Panc1 (cell line): ENCODE results near the gene PCNX2. TPM values are rescaled to one million over a fixed set of nuclear protein-coding genes. Genes with fewer than 3 reads are reported as not detected.

Source experiments
- ATAC-seq: fragments of 200-7000 bp; cut with Tn5 transposase; 2 replicates; pipeline ENCODE4 v1.9.1; 2020; ENCODE audit warnings: mild to moderate bottlenecking, moderate library complexity
- BruUV-seq: library from RNA; stranded (reverse); fragments of 400-500 nt; replicated peaks from 2 replicates; lab custom pipeline; 2021; lab: Mats Ljungman, UMichigan
- CTCF ChIA-PET: fragments of 300-600 bp; sonication (Branson Sonifier 250); formaldehyde crosslinking; loops from one replicate; lab custom pipeline; 2022; ENCODE audit warnings: antibody characterized with exemption; lab: Charles Lee
- POLR2A ChIA-PET: fragments of 300-600 bp; sonication (Branson Sonifier 250); formaldehyde crosslinking; loops from one replicate; lab custom pipeline; 2022; ENCODE audit warnings: antibody characterized with exemption; lab: Charles Lee
- DNase-seq: peaks from one replicate; pipeline ENCODE4 v3.0.0-alpha.2; 2010; ENCODE audit warnings: low read depth, low spot score
- H3K27ac ChIP-seq: 2 replicates; pipeline ENCODE4 v1.5.1; 2011; ENCODE audit warnings: mild to moderate bottlenecking, low read length, inconsistent platforms
- H3K27me3 ChIP-seq: fragments of 200-500 bp; sonication (Bioruptor generic); 2 replicates; pipeline ENCODE4 v1.6.0; 2014; ENCODE audit warnings: low read length, inconsistent platforms; ENCODE audit not compliant: control insufficient read depth, insufficient read depth
- H3K36me3 ChIP-seq: fragments of 200-500 bp; sonication (Bioruptor generic); 2 replicates; pipeline ENCODE4 v1.5.1; 2014; ENCODE audit warnings: inconsistent platforms, mild to moderate bottlenecking, low read length, moderate library complexity; ENCODE audit not compliant: control insufficient read depth, insufficient read depth
- H3K4me1 ChIP-seq: 2 replicates; pipeline ENCODE4 v1.5.1; 2011; ENCODE audit warnings: inconsistent platforms, mild to moderate bottlenecking, low read length, moderate library complexity; ENCODE audit not compliant: control insufficient read depth, insufficient read depth
- H3K4me3 ChIP-seq, 2 experiments: 2 replicates each; pipeline ENCODE4 v1.5.1; 2011 to 2012; ENCODE audit warnings: low read depth in 2 of 2, low read length in 2 of 2, mild to moderate bottlenecking in 2 of 2, inconsistent platforms in 1 of 2, moderate library complexity in 1 of 2
- H3K9me3 ChIP-seq: fragments of 200-500 bp; sonication (Bioruptor generic); 2 replicates; pipeline ENCODE4 v1.5.1; 2014; ENCODE audit warnings: low read depth, mild to moderate bottlenecking, inconsistent platforms, low read length, moderate library complexity; ENCODE audit not compliant: control insufficient read depth, insufficient read depth
- POLR2AphosphoS5 ChIP-seq: IDR thresholded peaks from 2 replicates; pipeline ENCODE4 v1.6.1; 2012; ENCODE audit warnings: mild to moderate bottlenecking, low read depth, low read length, moderate library complexity
- SIN3A ChIP-seq: IDR thresholded peaks from 2 replicates; pipeline ENCODE4 v1.6.1; 2012; ENCODE audit warnings: low read depth, mild to moderate bottlenecking, low read length, moderate library complexity, borderline replicate concordance; ENCODE audit not compliant: insufficient read depth
- TCF7L2 ChIP-seq: IDR thresholded peaks from 2 replicates; pipeline ENCODE4 v1.6.1; 2011; ENCODE audit warnings: mild to moderate bottlenecking, low read depth, low read length, inconsistent platforms
- in situ Hi-C: cut with HindIII; loops from 2 replicates; pipeline ENCODE4 v1.10.0; 2016; ENCODE audit warnings: low sequenced_read_pairs, low pct_unique_long_range_greater_than_20kb
- intact Hi-C: fragments of 100-400 bp; cut with micrococcal nuclease; formaldehyde crosslinking; loops from one replicate; pipeline ENCODE4 v1.10.0; 2022; ENCODE audit not compliant: unreplicated experiment
- total RNA-seq: library from RNA; stranded (reverse); gene quantifications from one replicate; pipeline ENCODE4 v1.2.1, GENCODE V29; 2021; ENCODE audit not compliant: unreplicated experiment
- TF ChIP-seq, protein P1 (sequence below): fragments of 450-650 bp; IDR thresholded peaks from 2 replicates; pipeline ENCODE4 v1.5.1; 2017; ENCODE audit warnings: mild to moderate bottlenecking
- TF ChIP-seq, protein P2 (sequence below), 2 experiments: IDR thresholded peaks; 2 replicates each; pipeline ENCODE4 v1.6.1; 2011 to 2012; ENCODE audit warnings: low read depth in 2 of 2, control low read depth in 1 of 2, low read length in 1 of 2, mild to moderate bottlenecking in 1 of 2, moderate library complexity in 1 of 2; ENCODE audit not compliant: insufficient read depth in 1 of 2

Gene PCNX2
- total RNA-seq, 1 experiment from 2014 or later = 2.6 TPM

DNA sequence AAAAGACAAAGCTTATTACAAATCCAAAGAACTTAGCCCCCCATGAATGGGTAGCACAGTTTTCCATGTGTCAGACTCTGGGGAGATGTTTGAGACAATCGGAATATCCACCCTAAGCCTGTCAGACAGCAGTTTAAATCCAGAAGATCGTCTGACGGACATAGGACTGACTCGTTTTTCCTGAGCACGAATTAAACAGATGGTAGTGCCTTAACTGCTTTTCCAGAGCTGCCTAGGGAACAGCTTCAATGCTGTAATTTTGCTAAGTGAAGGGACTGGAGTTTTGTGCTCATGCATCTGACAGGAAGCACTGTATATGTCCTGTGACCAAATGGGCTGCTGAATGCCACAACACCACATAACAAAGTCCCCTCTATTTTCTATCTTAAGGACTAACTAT lies 48.6 kb downstream of the PCNX2 start:
- no peak overlapping the region for H3K27ac ChIP-seq
- TF ChIP-seq, protein P1, sequence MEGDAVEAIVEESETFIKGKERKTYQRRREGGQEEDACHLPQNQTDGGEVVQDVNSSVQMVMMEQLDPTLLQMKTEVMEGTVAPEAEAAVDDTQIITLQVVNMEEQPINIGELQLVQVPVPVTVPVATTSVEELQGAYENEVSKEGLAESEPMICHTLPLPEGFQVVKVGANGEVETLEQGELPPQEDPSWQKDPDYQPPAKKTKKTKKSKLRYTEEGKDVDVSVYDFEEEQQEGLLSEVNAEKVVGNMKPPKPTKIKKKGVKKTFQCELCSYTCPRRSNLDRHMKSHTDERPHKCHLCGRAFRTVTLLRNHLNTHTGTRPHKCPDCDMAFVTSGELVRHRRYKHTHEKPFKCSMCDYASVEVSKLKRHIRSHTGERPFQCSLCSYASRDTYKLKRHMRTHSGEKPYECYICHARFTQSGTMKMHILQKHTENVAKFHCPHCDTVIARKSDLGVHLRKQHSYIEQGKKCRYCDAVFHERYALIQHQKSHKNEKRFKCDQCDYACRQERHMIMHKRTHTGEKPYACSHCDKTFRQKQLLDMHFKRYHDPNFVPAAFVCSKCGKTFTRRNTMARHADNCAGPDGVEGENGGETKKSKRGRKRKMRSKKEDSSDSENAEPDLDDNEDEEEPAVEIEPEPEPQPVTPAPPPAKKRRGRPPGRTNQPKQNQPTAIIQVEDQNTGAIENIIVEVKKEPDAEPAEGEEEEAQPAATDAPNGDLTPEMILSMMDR = no peak
- TF ChIP-seq, protein P2, sequence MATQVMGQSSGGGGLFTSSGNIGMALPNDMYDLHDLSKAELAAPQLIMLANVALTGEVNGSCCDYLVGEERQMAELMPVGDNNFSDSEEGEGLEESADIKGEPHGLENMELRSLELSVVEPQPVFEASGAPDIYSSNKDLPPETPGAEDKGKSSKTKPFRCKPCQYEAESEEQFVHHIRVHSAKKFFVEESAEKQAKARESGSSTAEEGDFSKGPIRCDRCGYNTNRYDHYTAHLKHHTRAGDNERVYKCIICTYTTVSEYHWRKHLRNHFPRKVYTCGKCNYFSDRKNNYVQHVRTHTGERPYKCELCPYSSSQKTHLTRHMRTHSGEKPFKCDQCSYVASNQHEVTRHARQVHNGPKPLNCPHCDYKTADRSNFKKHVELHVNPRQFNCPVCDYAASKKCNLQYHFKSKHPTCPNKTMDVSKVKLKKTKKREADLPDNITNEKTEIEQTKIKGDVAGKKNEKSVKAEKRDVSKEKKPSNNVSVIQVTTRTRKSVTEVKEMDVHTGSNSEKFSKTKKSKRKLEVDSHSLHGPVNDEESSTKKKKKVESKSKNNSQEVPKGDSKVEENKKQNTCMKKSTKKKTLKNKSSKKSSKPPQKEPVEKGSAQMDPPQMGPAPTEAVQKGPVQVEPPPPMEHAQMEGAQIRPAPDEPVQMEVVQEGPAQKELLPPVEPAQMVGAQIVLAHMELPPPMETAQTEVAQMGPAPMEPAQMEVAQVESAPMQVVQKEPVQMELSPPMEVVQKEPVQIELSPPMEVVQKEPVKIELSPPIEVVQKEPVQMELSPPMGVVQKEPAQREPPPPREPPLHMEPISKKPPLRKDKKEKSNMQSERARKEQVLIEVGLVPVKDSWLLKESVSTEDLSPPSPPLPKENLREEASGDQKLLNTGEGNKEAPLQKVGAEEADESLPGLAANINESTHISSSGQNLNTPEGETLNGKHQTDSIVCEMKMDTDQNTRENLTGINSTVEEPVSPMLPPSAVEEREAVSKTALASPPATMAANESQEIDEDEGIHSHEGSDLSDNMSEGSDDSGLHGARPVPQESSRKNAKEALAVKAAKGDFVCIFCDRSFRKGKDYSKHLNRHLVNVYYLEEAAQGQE (IDR thresholded peaks at IDR 0.05; ENCODE audit: insufficient read depth in 1 of 2, low read depth in 2 of 2, low read length in 1 of 2) = no peak
- no peak for TF ChIP-seq TCF7L2
- TF ChIP-seq POLR2AphosphoS5 = no peak
- TF ChIP-seq SIN3A = no peak
- H3K9me3 ChIP-seq = no peaks in the 10 kb centered on the region
- BruUV-seq = no TSS peak
- no peaks in the 10 kb centered on the region for H3K27me3 ChIP-seq
- in situ Hi-C loops (no loop called here), intact Hi-C loops (no loop called here)
- no peak overlapping the region for H3K4me3 ChIP-seq
- ATAC-seq (no peak), DNase-seq (no peak)
- no peaks in the 10 kb centered on the region for H3K36me3 ChIP-seq
- POLR2A ChIA-PET = no interaction called here
- no peaks in the 10 kb centered on the region for H3K4me1 ChIP-seq
- CTCF ChIA-PET = no interaction called here

DNA sequence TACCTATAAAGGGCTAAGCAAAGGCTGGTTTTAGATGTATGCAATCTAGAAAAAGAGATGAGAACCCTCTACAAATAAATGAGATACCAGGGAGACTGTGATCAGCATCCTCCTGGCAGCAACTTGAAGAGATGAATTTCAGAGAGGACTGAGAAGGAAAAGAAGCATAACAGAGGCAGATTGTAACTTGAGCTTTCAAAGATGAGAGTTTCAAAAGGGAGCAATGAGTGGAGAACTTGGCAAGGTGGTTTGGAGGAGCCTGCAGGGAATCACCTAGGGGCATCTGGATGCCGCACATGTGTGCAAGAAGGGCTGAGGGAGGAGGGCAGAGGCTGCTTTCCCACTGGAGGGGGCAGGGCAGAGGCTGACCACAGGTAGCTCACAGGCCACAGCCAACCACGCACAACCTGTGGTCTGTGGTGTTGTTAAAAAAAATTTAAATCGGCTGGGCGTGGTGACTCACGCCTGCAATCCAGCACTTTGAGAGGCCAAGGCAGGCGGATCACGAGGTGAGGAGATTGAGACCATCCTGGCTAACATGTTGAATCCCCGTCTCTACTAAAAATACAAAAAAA lies 50.2 kb downstream of the PCNX2 start:
- TF ChIP-seq SIN3A (no peak), POLR2AphosphoS5 (no peak), TCF7L2 (no peak)
- TF ChIP-seq, protein P1 = no peak
- TF ChIP-seq, protein P2 (IDR thresholded peaks at IDR 0.05; ENCODE audit: insufficient read depth in 1 of 2, low read depth in 2 of 2, low read length in 1 of 2) = no peak
- ATAC-seq (no peak), DNase-seq (no peak)
- BruUV-seq = no TSS peak
- no peaks in the 10 kb centered on the region for H3K36me3 ChIP-seq
- intact Hi-C loops = no loop called here
- H3K27ac ChIP-seq = no peak overlapping the region
- no peak overlapping the region for H3K4me3 ChIP-seq
- no peaks in the 10 kb centered on the region for H3K9me3 ChIP-seq
- ChIA-PET POLR2A (no interaction called here), CTCF (no interaction called here)
- in situ Hi-C loops = no loop called here
- H3K4me1 ChIP-seq = no peaks in the 10 kb centered on the region
- H3K27me3 ChIP-seq = no peaks in the 10 kb centered on the region
